ENCODE results near the gene LRRC46. TPM values are rescaled to one million over a fixed set of nuclear protein-coding genes. Genes with fewer than 3 reads are reported as not detected.

The LRRC46 gene
- total and polyA plus RNA-seq, 2 of the 13 experiments (the other 11 are each of a cell fraction or from before 2014, with no cell fraction given) = 0.09 TPM

- TF ChIP-seq ATF7-NPFF (CRISPR knock-in tag; IDR thresholded peaks at IDR 0.05; ENCODE audit: low read depth) (no peak; the same call in 1 of the 2 replicates), SMARCE1 (IDR thresholded peaks at IDR 0.05; ENCODE audit: borderline replicate concordance) (no peak), BRF2 (CRISPR knock-in tag; IDR thresholded peaks at IDR 0.05) (no peak), ZNF850 (CRISPR knock-in tag; conservative IDR thresholded peaks at IDR 0.05) (no peak), PPARG (CRISPR knock-in tag; conservative IDR thresholded peaks at IDR 0.05) (0 out of 2 replicates have a peak, but pooled peaks have one; percentile 23), THAP7 (CRISPR knock-in tag; IDR thresholded peaks at IDR 0.05) (0 out of 2 replicates have a peak, but pooled peaks have one; percentile 61), ZNF441 (CRISPR knock-in tag; IDR thresholded peaks at IDR 0.05; ENCODE audit: borderline replicate concordance) (0 out of 2 replicates have a peak, but pooled peaks have one; percentile 42), TBP (CRISPR knock-in tag; IDR thresholded peaks at IDR 0.05) (no peak), STAG1 (CRISPR knock-in tag; IDR thresholded peaks at IDR 0.05) (no peak), DR1 (CRISPR knock-in tag; IDR thresholded peaks at IDR 0.05) (peak; percentile 43; the same call in 1 of the 2 replicates), MTERF4 (CRISPR knock-in tag; IDR thresholded peaks at IDR 0.05) (peak; percentile 68; the same call in 1 of the 2 replicates), TCF7 (IDR thresholded peaks at IDR 0.05; ENCODE audit: low read depth) (no peak), SCMH1 (CRISPR knock-in tag; IDR thresholded peaks at IDR 0.05; ENCODE audit: borderline replicate concordance) (no peak), ZNF556 (CRISPR knock-in tag; IDR thresholded peaks at IDR 0.05; ENCODE audit: borderline replicate concordance) (no peak; the same call in 1 of the 2 replicates), KLF13 (CRISPR knock-in tag; IDR thresholded peaks at IDR 0.05) (no peak), NR2F6 (IDR thresholded peaks at IDR 0.05) (no peak), NR2F6 (CRISPR knock-in tag; IDR thresholded peaks at IDR 0.05) (peak; percentile 53; the same call in 1 of the 2 replicates), MAFG (CRISPR knock-in tag; IDR thresholded peaks at IDR 0.05) (no peak), GMEB1 (CRISPR knock-in tag; IDR thresholded peaks at IDR 0.05; ENCODE audit: borderline replicate concordance) (peak; percentile 47; the same call in 1 of the 2 replicates), ZGPAT (CRISPR knock-in tag; IDR thresholded peaks at IDR 0.05) (peak; percentile 71; the same call in 1 of the 2 replicates), ONECUT2 (CRISPR knock-in tag; IDR thresholded peaks at IDR 0.05) (no peak), NBN (conservative IDR thresholded peaks at IDR 0.05) (no peak), GZF1 (CRISPR knock-in tag; IDR thresholded peaks at IDR 0.05) (no peak; the same call in 1 of the 2 replicates), MATR3 (CRISPR knock-in tag; IDR thresholded peaks at IDR 0.05) (no peak)
These were observed 9.8 kb upstream of the LRRC46 start, which contains the start of gene OSBPL7 (continued) for GRCh38 chr17:47821424-47822391.

Measured in HepG2 (cell line).